PC-3 (cell line): ENCODE data around the gene SFRP2. TPM values are rescaled to one million over a fixed set of nuclear protein-coding genes. Genes with fewer than 3 reads are reported as not detected.

Experiments
- ATAC-seq: fragments of 200-7000 bp; cut with Tn5 transposase; 2 replicates; pipeline ENCODE4 v1.9.1; 2020; ENCODE audit warnings: mild to moderate bottlenecking, moderate library complexity
- BruUV-seq: library from RNA; stranded (reverse); fragments of 400-500 nt; replicated peaks from 2 replicates; lab custom pipeline; 2021; lab: Mats Ljungman, UMichigan
- CTCF ChIA-PET: fragments of 300-600 bp; sonication (Branson Sonifier 250); formaldehyde crosslinking; loops from one replicate; lab custom pipeline; 2022; ENCODE audit warnings: antibody characterized with exemption; lab: Charles Lee
- POLR2A ChIA-PET: fragments of 300-600 bp; sonication (Branson Sonifier 250); formaldehyde crosslinking; loops from one replicate; lab custom pipeline; 2022; ENCODE audit warnings: antibody characterized with exemption; ENCODE audit not compliant: unreplicated experiment; lab: Charles Lee
- DNase-seq: peaks from one replicate; pipeline ENCODE4 v3.0.0-alpha.2; 2015
- H2AFZ ChIP-seq: fragments of 300-600 bp; sonication (generic); 2 replicates; pipeline ENCODE4 v1.6.0; 2016; ENCODE audit warnings: antibody characterized with exemption, low read length
- H3F3A ChIP-seq: fragments of 300-600 bp; sonication (generic); one replicate; pipeline ENCODE4 v1.6.0; 2017; ENCODE audit warnings: antibody characterized with exemption, low read length, control low read depth, mild to moderate bottlenecking; ENCODE audit not compliant: unreplicated experiment
- H3K27ac ChIP-seq: fragments of 300-600 bp; sonication (generic); 2 replicates; pipeline ENCODE4 v1.5.1; 2016; ENCODE audit warnings: mild to moderate bottlenecking, low read length
- H3K27me3 ChIP-seq: fragments of 300-600 bp; sonication (generic); 2 replicates; pipeline ENCODE4 v1.6.1; 2016; ENCODE audit warnings: low read length, mixed read lengths
- H3K36me3 ChIP-seq: fragments of 300-600 bp; sonication (generic); 2 replicates; pipeline ENCODE4 v1.6.1; 2016; ENCODE audit warnings: low read depth, mixed run types, low read length, mixed read lengths
- H3K4me1 ChIP-seq: fragments of 300-600 bp; sonication (generic); 2 replicates; pipeline ENCODE4 v1.5.1; 2016; ENCODE audit warnings: low read length; ENCODE audit not compliant: insufficient read depth
- H3K4me2 ChIP-seq: fragments of 300-600 bp; sonication (generic); 2 replicates; pipeline ENCODE4 v1.6.0; 2016; ENCODE audit warnings: low read length
- H3K4me3 ChIP-seq: fragments of 300-600 bp; sonication (generic); 2 replicates; pipeline ENCODE4 v1.5.1; 2016; ENCODE audit warnings: mild to moderate bottlenecking, low read length, mixed read lengths
- H3K79me2 ChIP-seq: fragments of 300-600 bp; sonication (generic); 2 replicates; pipeline ENCODE4 v1.6.1; 2017; ENCODE audit warnings: low read length, mixed read lengths
- H3K9ac ChIP-seq: fragments of 300-600 bp; sonication (generic); 2 replicates; pipeline ENCODE4 v1.6.0; 2016; ENCODE audit warnings: mild to moderate bottlenecking, low read length
- H3K9me2 ChIP-seq: fragments of 300-600 bp; sonication (generic); replicated peaks from 2 replicates; pipeline ENCODE4 v1.6.1; 2016; ENCODE audit warnings: mixed run types, low read length, mixed read lengths
- H3K9me3 ChIP-seq: fragments of 300-600 bp; sonication (generic); 2 replicates; pipeline ENCODE4 v1.6.1; 2016; ENCODE audit warnings: low read length, mixed read lengths
- H4K20me1 ChIP-seq: fragments of 300-600 bp; sonication (generic); 2 replicates; pipeline ENCODE4 v1.6.1; 2016; ENCODE audit warnings: low read length, mixed read lengths
- EZH2 ChIP-seq: fragments of 300-600 bp; sonication (generic); IDR thresholded peaks from one replicate; pipeline ENCODE4 v1.6.1; 2017; ENCODE audit warnings: antibody characterized with exemption, mild to moderate bottlenecking, low read length; ENCODE audit not compliant: unreplicated experiment
- EZH2phosphoT487 ChIP-seq: fragments of 300-600 bp; sonication (generic); IDR thresholded peaks from 2 replicates; pipeline ENCODE4 v1.6.1; 2018; ENCODE audit warnings: mild to moderate bottlenecking, antibody characterized with exemption, low read length, borderline replicate concordance
- intact Hi-C: fragments of 100-400 bp; cut with micrococcal nuclease; formaldehyde crosslinking; loops from 2 replicates; pipeline ENCODE4 v1.9.0; 2023
- total RNA-seq: library from RNA; depleted of rRNA; stranded (reverse); fragments of >200 nt; gene quantifications from 2 replicates; pipeline ENCODE4 v1.2.3, GENCODE V29; 2014
- TF ChIP-seq, protein P1 (sequence below): fragments of 300-600 bp; sonication (generic); conservative IDR thresholded peaks from 2 replicates; pipeline ENCODE4 v1.5.1; 2017; ENCODE audit warnings: antibody characterized with exemption, low read depth, mild to moderate bottlenecking, low read length

Gene SFRP2
- total RNA-seq, 1 experiment from 2014 or later, result not detected

DNA sequence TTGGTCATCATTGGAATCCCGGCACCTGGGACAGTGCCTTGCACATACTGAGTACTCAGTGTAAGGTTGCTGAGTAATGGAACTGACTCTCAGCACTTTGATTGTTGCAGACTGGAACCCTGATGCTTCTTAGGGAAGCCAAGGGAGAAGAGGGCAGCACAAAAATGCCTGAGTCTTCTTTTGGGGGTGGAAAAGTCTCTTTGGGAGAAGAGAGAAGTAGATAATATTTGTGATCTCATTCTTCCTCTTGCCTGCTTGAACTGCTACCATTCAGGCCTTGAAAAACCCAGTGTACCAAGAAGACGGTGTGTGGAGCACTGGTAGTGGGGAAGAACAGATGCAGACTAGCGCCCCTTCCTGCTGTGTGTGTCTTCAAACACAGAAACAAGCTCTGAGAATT lies 12.3 kb downstream of the SFRP2 start:
- no peak overlapping the region for H3K4me3 ChIP-seq
- no peaks in the 10 kb centered on the region for H3F3A ChIP-seq
- no TSS peak for BruUV-seq
- TF ChIP-seq EZH2 (no peak), EZH2phosphoT487 (no peak)
- TF ChIP-seq, protein P1, sequence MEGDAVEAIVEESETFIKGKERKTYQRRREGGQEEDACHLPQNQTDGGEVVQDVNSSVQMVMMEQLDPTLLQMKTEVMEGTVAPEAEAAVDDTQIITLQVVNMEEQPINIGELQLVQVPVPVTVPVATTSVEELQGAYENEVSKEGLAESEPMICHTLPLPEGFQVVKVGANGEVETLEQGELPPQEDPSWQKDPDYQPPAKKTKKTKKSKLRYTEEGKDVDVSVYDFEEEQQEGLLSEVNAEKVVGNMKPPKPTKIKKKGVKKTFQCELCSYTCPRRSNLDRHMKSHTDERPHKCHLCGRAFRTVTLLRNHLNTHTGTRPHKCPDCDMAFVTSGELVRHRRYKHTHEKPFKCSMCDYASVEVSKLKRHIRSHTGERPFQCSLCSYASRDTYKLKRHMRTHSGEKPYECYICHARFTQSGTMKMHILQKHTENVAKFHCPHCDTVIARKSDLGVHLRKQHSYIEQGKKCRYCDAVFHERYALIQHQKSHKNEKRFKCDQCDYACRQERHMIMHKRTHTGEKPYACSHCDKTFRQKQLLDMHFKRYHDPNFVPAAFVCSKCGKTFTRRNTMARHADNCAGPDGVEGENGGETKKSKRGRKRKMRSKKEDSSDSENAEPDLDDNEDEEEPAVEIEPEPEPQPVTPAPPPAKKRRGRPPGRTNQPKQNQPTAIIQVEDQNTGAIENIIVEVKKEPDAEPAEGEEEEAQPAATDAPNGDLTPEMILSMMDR, result no peak
- H3K27ac ChIP-seq, result no peak overlapping the region
- no peak overlapping the region for H3K9ac ChIP-seq
- no peaks in the 10 kb centered on the region for H3K9me2 ChIP-seq
- ChIA-PET CTCF (no interaction called here), POLR2A (no interaction called here)
- H3K79me2 ChIP-seq, result no peaks in the 10 kb centered on the region
- H4K20me1 ChIP-seq, result no peaks in the 10 kb centered on the region
- no peaks in the 10 kb centered on the region for H3K9me3 ChIP-seq
- H2AFZ ChIP-seq, result no peak overlapping the region
- intact Hi-C loops, result no loop called here
- no peaks in the 10 kb centered on the region for H3K27me3 ChIP-seq
- peaks cover 1% of the 10 kb centered on the region for H3K4me1 ChIP-seq
- ATAC-seq, result no peak
- no peaks in the 10 kb centered on the region for H3K36me3 ChIP-seq
- no peak overlapping the region for H3K4me2 ChIP-seq
- no peak for DNase-seq

DNA sequence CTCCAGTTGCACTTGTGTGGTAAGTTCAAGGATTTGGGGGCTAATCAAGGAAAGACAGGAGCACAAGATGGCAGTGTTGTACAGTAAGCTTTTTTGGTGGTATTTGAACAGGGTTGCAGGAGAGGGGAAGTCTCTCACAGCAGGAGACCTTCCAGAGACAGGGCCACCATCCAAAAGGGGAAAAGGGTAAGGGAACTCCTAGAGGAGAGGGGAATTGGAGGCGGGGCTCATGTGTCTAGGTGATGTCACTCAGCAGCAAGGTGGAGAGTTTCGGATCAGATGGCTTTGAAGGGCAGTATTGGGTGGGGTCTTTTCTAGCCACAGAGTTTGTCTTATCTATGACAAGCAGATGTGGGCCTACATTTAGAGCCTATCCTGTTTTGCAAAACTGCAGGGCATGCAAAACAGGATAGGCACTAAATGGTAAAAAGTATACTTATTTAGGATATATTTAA lies 15.6 kb downstream of the SFRP2 start:
- no peaks in the 10 kb centered on the region for H3F3A ChIP-seq
- ChIA-PET CTCF (no interaction called here), POLR2A (no interaction called here)
- no peak for ATAC-seq
- H3K27ac ChIP-seq, result no peak overlapping the region
- no peak overlapping the region for H3K4me3 ChIP-seq
- H4K20me1 ChIP-seq, result no peaks in the 10 kb centered on the region
- H3K4me2 ChIP-seq, result no peak overlapping the region
- BruUV-seq, result no TSS peak
- TF ChIP-seq, protein P1, result peak; percentile 38
- no peak for TF ChIP-seq EZH2
- TF ChIP-seq EZH2phosphoT487, result no peak
- H2AFZ ChIP-seq, result no peak overlapping the region
- peak; percentile 30 for DNase-seq
- no peaks in the 10 kb centered on the region for H3K36me3 ChIP-seq
- intact Hi-C loops, result loop anchor here (5.0 kb wide), 1 partner anchor 544 kb away; no protein-coding TSS in a partner anchor
- no peaks in the 10 kb centered on the region for H3K9me2 ChIP-seq
- no peaks in the 10 kb centered on the region for H3K9me3 ChIP-seq
- H3K9ac ChIP-seq, result no peak overlapping the region
- no peaks in the 10 kb centered on the region for H3K4me1 ChIP-seq
- no peaks in the 10 kb centered on the region; the same call in 1 of the 2 replicates for H3K27me3 ChIP-seq
- H3K79me2 ChIP-seq, result no peaks in the 10 kb centered on the region

GRCh38 chr4:153771046-153771445 lies 17.8 kb downstream of the SFRP2 start:
- no peak for ATAC-seq
- Histone ChIP-seq H2AFZ (no peak overlapping the region), H3F3A (no peaks in the 10 kb centered on the region), H3K4me1 (no peaks in the 10 kb centered on the region), H4K20me1 (no peaks in the 10 kb centered on the region), H3K27me3 (no peaks in the 10 kb centered on the region; the same call in 1 of the 2 replicates), H3K36me3 (no peaks in the 10 kb centered on the region), H3K27ac (no peak overlapping the region), H3K4me3 (no peak overlapping the region), H3K9me2 (no peaks in the 10 kb centered on the region), H3K79me2 (no peaks in the 10 kb centered on the region), H3K4me2 (no peak overlapping the region), H3K9me3 (no peaks in the 10 kb centered on the region), H3K9ac (no peak overlapping the region)
- intact Hi-C loops, result loop anchor here (5.0 kb wide), 1 partner anchor 546 kb away; no protein-coding TSS in a partner anchor
- no peak for DNase-seq
- BruUV-seq, result no TSS peak
- TF ChIP-seq EZH2phosphoT487, result no peak
- ChIA-PET POLR2A (no interaction called here), CTCF (no interaction called here)
